NCI-H446 (cell line): Measurements from ENCODE around the gene SNX9.

Experiments
- DNase-seq, 2 experiments: peaks; one replicate each; lab custom pipeline; 2025; lab: John Stamatoyannopoulos, UW

SNX9 gene

GRCh38 chr6:157859775-157860504, 36.9 kb downstream of the SNX9 start:
- DNase-seq = no peak

- DNase-seq = no peak
Measured at GRCh38 chr6:157860505-157860991, 37.5 kb downstream of the SNX9 start.

GRCh38 chr6:157861184-157861583, 38.1 kb downstream of the SNX9 start:
- no peak for DNase-seq

DNA sequence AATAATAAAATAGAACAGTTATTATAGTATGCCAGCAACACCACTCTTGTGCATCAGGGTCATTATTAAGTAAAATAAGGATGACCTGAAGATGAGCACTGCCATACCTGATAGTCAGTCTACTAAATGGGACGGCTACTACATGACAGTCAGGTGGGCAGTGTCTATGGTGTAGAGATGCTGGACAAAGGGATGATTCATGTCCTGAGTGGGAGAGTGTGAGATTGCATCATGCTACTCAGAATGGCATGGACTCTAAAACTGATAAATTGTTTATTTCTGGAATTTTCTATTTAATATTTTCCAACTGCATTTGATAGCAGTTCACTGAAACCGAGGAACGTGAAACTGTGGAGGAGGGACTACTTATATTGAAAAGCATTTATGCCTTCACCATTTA, 38.8 kb downstream of the SNX9 start:
- no peak for DNase-seq

GRCh38 chr6:157862706-157863105, 39.7 kb downstream of the SNX9 start:
- no peak for DNase-seq

- DNase-seq = no peak
Measured at GRCh38 chr6:157864185-157864761, 41.2 kb downstream of the SNX9 start.

- peak in 1 of 2 experiments; percentile 40 for DNase-seq
Measured at GRCh38 chr6:157865249-157865648, 42.2 kb downstream of the SNX9 start.

DNA sequence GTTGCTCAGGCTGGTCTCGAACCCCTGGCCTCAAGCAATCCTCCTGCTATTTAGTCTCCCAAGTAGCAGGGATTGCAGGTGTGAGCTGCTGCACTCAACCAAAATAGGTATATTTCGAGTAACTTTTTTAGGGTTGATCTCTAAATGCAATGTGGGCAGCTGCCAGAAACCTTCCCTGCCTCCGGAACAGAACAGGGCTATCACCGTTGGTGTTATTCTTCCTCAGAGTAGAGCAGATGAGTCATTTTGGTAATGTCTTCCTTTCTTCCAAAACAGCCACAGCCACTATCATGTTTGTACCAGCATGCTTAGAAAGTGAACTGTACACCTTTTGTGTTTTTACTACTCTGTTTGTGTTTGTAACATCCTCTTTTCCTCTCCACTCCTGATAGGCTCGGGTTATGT, 44.1 kb downstream of the SNX9 start:
- no peak for DNase-seq

- no peak for DNase-seq
Measured at GRCh38 chr6:157867981-157868380, 44.9 kb downstream of the SNX9 start.

GRCh38 chr6:157868835-157869234, 45.8 kb downstream of the SNX9 start:
- no peak for DNase-seq

DNA sequence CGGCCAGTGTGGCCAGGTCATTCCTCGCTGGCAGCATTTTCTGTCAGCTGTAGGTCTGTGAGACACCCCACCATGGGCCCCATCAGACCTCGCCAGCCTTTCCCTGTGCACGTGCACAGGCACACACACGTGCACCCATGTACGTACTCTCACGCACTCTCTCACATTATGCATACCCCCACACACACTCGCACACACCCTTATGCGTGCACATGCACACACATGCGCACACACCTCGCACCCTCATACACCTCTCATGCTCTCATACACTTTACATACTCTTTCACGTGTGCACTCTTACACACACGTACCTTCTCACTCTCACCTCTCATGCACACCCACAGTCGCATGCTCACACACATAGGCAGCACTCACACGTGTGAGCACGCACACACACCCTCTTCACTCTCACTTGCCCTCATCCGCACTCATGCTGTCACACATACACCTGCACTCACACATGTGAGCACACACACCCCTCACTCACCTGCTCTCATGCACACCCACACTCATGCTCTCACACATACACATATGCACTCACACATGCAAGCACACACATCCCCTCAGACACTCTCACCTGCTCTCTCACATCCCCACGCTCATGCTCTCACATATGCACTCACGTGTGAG, 46.7 kb downstream of the SNX9 start:
- no peak for DNase-seq

GRCh38 chr6:157873735-157874344, 50.8 kb downstream of the SNX9 start:
- DNase-seq = peak; percentile 17 to 61

GRCh38 chr6:157877149-157877548, 54.1 kb downstream of the SNX9 start:
- DNase-seq = no peak

DNA sequence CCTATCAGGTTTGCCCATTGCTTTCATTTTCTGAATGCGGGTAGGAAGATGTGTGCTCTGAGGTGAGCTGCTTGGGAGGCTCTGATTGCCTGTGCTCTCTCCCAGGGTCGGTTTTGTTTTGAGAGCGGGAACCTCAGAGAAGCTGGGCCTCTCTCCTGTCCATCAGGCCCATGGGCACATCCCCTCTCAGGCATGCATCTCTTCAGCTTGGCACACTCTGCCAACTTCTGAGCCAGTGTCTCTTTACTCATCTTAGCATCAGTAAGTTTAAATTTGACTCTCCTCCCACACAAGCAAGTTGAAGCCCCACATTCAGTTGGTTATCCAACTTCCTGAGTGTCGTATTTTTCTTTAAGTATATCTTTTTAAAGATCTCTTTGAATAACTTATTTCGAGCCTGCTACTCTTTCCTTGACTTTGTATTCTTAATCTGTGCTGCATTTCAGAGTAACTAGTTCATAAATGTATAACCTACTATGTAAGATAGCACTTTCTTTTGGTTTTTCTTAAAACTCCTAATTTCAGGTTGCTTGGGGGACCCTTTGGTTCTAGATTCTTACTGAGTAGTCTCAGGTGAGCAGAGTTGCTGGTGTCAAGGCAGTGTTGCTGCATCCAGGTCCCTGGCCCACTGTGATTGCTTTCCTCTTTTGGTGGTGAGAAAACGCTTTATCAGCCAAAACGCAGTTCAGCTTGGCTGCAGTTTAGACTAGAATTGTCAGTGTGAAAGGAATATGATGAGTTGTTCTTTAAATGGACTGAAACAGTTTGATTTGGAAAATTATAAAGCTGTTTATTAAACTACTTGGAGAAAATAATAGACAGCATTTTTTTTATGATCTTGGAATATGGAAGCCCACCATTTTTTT, 54.8 kb downstream of the SNX9 start:
- no peak for DNase-seq

DNA sequence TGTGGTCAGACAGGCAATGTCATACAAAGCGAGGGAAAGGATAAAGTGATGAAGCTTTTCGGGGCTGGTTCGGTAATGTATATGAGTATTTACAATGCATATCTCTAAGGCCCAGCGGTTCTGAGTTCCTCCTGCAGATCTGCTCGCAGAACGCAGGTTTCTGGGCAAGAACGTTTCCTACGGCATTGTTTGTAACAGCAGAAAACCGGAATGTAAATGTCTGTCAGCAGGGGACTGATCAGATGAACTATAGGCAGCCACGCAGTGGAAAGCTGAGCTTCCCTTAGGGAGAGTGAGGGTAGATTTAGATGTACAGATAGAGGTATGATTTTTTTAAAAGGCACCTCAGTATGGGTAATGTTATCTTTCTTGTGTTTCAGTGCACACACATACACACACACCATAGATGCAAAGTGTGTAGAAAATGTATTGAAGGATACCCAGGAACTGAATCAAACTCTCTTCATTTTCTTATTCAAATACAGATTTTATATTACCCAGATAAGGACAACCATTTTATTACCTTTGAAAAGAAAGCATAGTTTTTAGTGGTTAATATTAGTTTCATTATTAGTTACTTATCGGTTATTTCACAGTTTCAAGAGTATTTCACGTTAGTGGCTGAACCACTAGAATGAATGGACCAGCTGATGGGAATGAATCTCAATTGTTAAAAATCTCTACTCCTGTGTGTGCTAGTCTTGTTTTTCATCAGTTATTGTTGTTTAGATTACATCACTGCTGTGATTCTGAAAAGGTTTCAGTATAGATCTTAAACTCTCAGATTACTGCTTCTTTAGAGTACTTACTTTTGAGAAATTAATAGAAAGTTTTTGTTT, 56.2 kb downstream of the SNX9 start:
- no peak for DNase-seq

- DNase-seq = no peak
Measured at GRCh38 chr6:157879873-157880254, 56.8 kb downstream of the SNX9 start.

DNA sequence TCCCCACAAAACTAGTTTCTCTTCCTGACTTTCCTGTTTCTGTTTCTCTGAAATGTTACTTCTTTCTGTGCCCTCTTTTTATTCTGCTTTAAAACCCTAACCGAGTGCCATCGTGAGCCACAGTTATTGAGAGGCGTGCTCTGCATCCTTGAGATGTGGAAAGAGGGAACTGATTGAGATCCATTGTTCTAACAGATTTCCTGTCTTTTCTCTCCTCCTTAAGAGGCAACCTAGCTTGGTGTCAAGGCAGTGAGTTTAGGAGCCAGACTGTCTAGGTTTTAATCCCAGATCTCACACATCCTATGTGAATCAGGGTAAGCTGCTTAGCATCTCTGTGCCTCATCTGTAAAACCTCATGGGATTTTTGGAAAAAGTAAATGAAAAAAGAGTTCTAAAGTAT, 57.5 kb downstream of the SNX9 start:
- DNase-seq = no peak

DNA sequence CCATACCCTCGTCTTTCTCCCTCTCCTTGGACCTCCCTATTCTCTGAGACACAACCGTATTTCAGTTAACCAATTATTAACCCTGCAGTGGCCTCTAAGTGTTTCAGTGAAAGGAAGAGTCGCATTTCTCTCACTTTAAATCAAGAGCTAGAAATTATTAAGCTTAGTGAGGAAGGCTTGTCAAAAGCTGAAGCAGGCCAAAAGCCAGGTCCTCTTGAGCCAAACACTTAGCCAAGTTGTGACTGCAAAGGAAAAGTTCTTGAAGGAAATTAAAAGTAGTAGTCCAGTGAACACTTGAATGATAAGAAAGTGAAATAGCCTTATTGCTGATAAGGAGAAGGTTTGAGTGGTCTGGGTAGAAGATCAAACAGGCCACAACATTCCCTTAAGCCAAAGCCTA, 58.3 kb downstream of the SNX9 start:
- DNase-seq = no peak

DNA sequence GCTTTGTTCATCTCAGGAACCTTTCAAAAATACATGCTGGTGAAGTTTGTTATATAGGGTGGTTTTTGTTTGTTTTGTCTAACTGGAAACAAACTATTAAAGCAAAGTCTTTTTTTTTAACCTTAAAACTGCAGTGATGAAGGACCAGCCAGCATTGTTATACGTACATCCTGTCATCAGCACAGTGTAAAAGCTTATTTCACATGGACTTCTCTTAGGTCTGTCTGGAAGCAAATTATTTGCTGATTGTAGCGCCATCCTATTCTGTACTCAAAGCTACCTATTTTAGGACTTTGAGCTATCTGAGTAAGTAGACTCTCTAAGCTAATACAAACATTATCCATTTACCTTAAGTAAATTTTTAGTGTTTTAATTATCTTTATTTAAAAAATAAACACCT, 61.7 kb downstream of the SNX9 start:
- no peak for DNase-seq

- DNase-seq = no peak
Measured at GRCh38 chr6:157885211-157885788, 62.3 kb downstream of the SNX9 start.

GRCh38 chr6:157885876-157886275, 62.8 kb downstream of the SNX9 start:
- no peak for DNase-seq
